ENCODE measurements around the gene ACOT7.

DNA sequence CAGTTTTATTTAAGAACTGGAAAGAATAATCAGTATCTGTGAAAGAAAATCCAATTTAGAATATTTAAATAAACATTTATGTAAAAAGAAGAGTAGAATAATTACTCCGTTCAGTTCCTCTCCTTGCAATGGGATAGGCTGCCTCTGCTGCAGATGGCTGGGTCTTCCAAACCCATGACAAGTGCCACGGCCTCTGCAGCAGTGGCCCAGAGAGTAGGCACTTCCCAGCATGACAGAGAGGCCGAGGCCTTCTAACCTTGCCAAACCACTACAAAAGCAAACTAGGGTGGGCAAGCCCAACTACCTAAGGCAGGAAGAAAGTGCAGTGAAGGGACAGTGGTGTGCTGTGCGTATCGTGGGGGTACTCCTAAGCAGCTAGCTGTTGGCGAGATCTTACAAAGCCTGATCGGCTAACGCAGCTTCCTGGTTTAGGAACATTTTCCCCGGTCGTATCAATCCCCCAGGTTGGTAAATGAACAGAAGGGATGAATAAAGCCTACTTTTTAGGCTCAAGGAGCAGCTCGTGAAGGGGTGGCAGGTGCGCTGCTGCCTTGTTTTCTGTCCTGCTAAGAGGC, 172.3 kb downstream of the ACOT7 start:
- TF ChIP-seq, protein P1, sequence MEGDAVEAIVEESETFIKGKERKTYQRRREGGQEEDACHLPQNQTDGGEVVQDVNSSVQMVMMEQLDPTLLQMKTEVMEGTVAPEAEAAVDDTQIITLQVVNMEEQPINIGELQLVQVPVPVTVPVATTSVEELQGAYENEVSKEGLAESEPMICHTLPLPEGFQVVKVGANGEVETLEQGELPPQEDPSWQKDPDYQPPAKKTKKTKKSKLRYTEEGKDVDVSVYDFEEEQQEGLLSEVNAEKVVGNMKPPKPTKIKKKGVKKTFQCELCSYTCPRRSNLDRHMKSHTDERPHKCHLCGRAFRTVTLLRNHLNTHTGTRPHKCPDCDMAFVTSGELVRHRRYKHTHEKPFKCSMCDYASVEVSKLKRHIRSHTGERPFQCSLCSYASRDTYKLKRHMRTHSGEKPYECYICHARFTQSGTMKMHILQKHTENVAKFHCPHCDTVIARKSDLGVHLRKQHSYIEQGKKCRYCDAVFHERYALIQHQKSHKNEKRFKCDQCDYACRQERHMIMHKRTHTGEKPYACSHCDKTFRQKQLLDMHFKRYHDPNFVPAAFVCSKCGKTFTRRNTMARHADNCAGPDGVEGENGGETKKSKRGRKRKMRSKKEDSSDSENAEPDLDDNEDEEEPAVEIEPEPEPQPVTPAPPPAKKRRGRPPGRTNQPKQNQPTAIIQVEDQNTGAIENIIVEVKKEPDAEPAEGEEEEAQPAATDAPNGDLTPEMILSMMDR (IDR thresholded peaks at IDR 0.05; ENCODE audit: low read depth, low read length, poor library complexity, severe bottlenecking), result no peak
- TF ChIP-seq EZH2phosphoT487 (IDR thresholded peaks at IDR 0.05; ENCODE audit: borderline replicate concordance, low read length), result no peak
